Vagina (tissue), 2 donors: Measurements from ENCODE around the gene INF2. TPM values are rescaled to one million over a fixed set of nuclear protein-coding genes. Genes with fewer than 3 reads are reported as not detected.

ENCODE experiments used
- DNase-seq, 2 donors: peaks; one replicate each; pipeline ENCODE4 v3.0.0-alpha.2; 2017; ENCODE audit errors: extremely low spot score in 2 of 2
- H3K27ac ChIP-seq: fragments of 200-600 bp; sonication (generic); one replicate; pipeline ENCODE4 v1.5.1; 2019
- H3K27me3 ChIP-seq: fragments of 200-600 bp; sonication (generic); one replicate; pipeline ENCODE4 v1.5.1; 2019
- H3K36me3 ChIP-seq, 2 donors: fragments of 200-600 bp; sonication (generic); one replicate each; pipeline ENCODE4 v1.5.1; 2017 to 2019
- H3K4me1 ChIP-seq: fragments of 200-600 bp; sonication (generic); one replicate; pipeline ENCODE4 v1.5.1; 2019
- H3K4me3 ChIP-seq, 2 donors: fragments of 200-600 bp; sonication (generic); 1 replicate in 1 of 2; 2 replicates in 1 of 2; pipeline ENCODE4 v1.5.1; 2016 to 2019
- H3K9me3 ChIP-seq: fragments of 200-600 bp; sonication (generic); one replicate; pipeline ENCODE4 v1.5.1; 2019
- CTCF ChIP-seq, 3 experiments: fragments of 450-650 bp in 2 of 3; fragments of 200-600 bp in 1 of 3; sonication (generic) in 1 of 3; IDR thresholded peaks; one replicate each; pipeline ENCODE4 v1.5.1; 2017 to 2019; ENCODE audit warnings: antibody characterized with exemption in 3 of 3, mild to moderate bottlenecking in 2 of 3, moderate library complexity in 2 of 3
- POLR2A ChIP-seq, 2 donors: fragments of 450-650 bp; IDR thresholded peaks; one replicate each; pipeline ENCODE4 v1.6.1; 2017; ENCODE audit warnings: antibody characterized with exemption in 2 of 2, mild to moderate bottlenecking in 2 of 2, moderate library complexity in 2 of 2
- POLR2AphosphoS5 ChIP-seq, 2 donors: sonication (generic); formaldehyde crosslinking; IDR thresholded peaks; one replicate each; pipeline ENCODE4 v1.9.0; 2017; ENCODE audit warnings: antibody characterized with exemption in 2 of 2, mild to moderate bottlenecking in 2 of 2, low read depth in 1 of 2; ENCODE audit not compliant: insufficient read depth in 1 of 2
- intact Hi-C: fragments of 100-400 bp; cut with DNase I; formaldehyde crosslinking; loops from one replicate; pipeline ENCODE4 v1.15.1; 2023
- total RNA-seq: library from RNA; depleted of rRNA; stranded (reverse); fragments of >200 nt; gene quantifications from one replicate; pipeline ENCODE4 v1.2.3, GENCODE V29; 2016

The INF2 gene
- total RNA-seq, 1 donor from 2014 or later, result 49.1 TPM

GRCh38 chr14:104734051-104734587, 44.7 kb downstream of the INF2 start:
- intact Hi-C loops, result no loop called here
- no peaks in the 10 kb centered on the region for H3K27me3 ChIP-seq
- no peaks in the 10 kb centered on the region for H3K9me3 ChIP-seq
- H3K27ac ChIP-seq, result no peak overlapping the region
- no peaks in the 10 kb centered on the region for H3K36me3 ChIP-seq
- no peak overlapping the region for H3K4me3 ChIP-seq
- no peak for DNase-seq
- H3K4me1 ChIP-seq, result peaks cover 47% of the 10 kb centered on the region
- TF ChIP-seq POLR2AphosphoS5 (IDR thresholded peaks at IDR 0.05; ENCODE audit: insufficient read depth in 1 of 2, low read depth in 1 of 2), result no peak
- no peak for TF ChIP-seq CTCF (IDR thresholded peaks at IDR 0.05)
- no peak for TF ChIP-seq POLR2A (IDR thresholded peaks at IDR 0.05)

- no peaks in the 10 kb centered on the region for H3K27me3 ChIP-seq
- H3K27ac ChIP-seq, result peak overlapping the region; percentile 67
- no peaks in the 10 kb centered on the region for H3K36me3 ChIP-seq
- no peak for DNase-seq
- intact Hi-C loops, result no loop called here
- peaks cover 47% of the 10 kb centered on the region for H3K4me1 ChIP-seq
- no peak overlapping the region for H3K4me3 ChIP-seq
- no peaks in the 10 kb centered on the region for H3K9me3 ChIP-seq
- TF ChIP-seq POLR2AphosphoS5 (IDR thresholded peaks at IDR 0.05; ENCODE audit: insufficient read depth in 1 of 2, low read depth in 1 of 2) (no peak), POLR2A (IDR thresholded peaks at IDR 0.05) (no peak), CTCF (IDR thresholded peaks at IDR 0.05) (no peak)
Observed at GRCh38 chr14:104734601-104734990, 45.2 kb downstream of the INF2 start.

DNA sequence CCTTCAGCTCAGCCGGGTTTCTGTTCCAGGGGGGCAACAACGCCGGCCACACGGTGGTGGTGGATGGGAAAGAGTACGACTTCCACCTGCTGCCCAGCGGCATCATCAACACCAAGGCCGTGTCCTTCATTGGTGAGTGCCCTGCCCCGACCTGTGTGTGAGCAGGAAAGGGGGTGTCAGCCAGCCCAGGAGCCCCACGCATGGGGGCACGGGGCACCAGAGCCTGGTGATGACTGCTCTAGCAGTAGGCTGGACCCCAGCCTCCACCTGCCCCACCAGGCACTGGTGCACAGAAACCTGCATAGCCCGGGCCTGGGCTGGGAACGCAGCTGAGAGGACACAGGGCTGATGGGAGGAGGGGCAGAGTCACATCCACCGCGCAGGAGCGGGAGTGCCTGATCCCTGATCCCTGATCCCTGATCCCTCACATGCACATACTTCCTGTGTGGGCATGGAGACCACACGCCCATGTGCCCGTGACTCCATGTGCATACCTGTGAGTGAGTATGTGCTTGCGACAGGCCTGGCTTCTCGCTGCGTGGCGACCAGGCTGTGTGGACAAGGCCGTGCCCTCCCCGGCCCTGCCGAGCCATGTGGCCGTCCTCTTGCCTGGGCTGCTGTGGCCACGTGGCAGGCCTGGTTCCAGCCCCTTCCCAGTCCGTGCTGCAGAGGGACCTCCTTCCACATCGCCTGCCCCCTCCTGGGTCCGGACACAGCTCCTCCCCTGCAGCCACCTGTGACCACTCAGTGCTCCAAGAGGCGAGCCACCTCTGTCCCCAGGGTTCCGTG, 45.8 kb downstream of the INF2 start:
- no peaks in the 10 kb centered on the region for H3K36me3 ChIP-seq
- no peaks in the 10 kb centered on the region for H3K9me3 ChIP-seq
- H3K27ac ChIP-seq, result peak overlapping the region; percentile 67
- DNase-seq, result no peak
- no peak overlapping the region for H3K4me3 ChIP-seq
- intact Hi-C loops, result no loop called here
- H3K4me1 ChIP-seq, result peaks cover 47% of the 10 kb centered on the region
- H3K27me3 ChIP-seq, result no peaks in the 10 kb centered on the region
- TF ChIP-seq CTCF (IDR thresholded peaks at IDR 0.05) (no peak), POLR2A (IDR thresholded peaks at IDR 0.05) (no peak), POLR2AphosphoS5 (IDR thresholded peaks at IDR 0.05; ENCODE audit: insufficient read depth in 1 of 2, low read depth in 1 of 2) (no peak)

DNA sequence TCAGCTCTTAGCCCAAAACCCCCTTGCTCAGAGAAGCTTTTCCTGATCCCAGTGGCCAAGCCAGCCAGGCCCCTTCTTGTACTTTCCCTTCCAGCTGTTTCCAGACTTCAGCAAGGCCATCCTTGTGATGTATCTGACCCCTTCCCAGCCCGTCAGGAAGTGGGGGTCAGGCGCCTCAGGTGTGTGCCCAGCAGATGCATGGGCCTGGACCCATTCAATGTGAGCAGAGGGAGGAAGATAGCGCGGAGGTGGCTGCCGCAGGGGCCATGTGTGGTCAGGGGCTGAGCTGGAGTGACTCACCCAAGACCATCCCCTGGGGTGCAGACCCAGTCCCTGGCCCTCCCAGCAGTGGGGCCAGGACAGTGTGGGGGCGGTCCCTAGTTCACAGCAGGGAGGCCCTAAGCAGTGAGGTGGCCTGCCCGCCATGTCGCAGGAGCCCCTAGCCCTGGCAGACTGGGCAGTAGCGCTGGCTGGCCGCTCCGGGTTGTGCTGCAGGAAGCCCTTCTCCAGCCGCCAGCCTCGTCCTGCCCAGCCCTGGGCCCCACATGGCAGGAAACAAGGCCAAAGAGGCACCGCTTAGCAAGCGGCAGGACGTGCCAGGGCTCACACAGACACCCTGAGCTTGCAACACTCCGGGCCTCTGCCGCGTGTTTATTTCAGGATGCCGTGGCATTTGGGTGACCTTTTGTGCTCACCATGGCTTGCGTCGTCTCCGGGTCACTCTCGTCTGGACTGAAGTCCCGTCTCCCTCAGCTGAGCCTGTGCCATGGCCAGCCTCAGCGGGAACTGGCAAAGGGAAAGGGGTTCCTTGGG, 46.6 kb downstream of the INF2 start:
- no peak for DNase-seq
- Histone ChIP-seq H3K36me3 (no peaks in the 10 kb centered on the region), H3K4me1 (peaks cover 47% of the 10 kb centered on the region), H3K27me3 (no peaks in the 10 kb centered on the region), H3K4me3 (peak overlapping the region in 1 of 2 donors; percentile 19), H3K9me3 (no peaks in the 10 kb centered on the region), H3K27ac (peak overlapping the region; percentile 67)
- no peak for TF ChIP-seq CTCF (IDR thresholded peaks at IDR 0.05)
- peak; percentile 85 to 91 for TF ChIP-seq POLR2AphosphoS5 (IDR thresholded peaks at IDR 0.05; ENCODE audit: insufficient read depth in 1 of 2, low read depth in 1 of 2)
- intact Hi-C loops, result no loop called here
